SIG-M5 treated with dmso at 0.1 percent for 504 hours (cell line): ENCODE data around the gene OR6J1.
"Not testable (repeated sequence)": the region's sequence is repeated elsewhere in the genome, so short reads cannot be mapped to it uniquely, and the experiment has no call there.

Source experiments
- DNase-seq: peaks from one replicate; lab custom pipeline; 2025; ENCODE audit not compliant: unreplicated experiment; lab: John Stamatoyannopoulos, UW

The OR6J1 gene

DNA sequence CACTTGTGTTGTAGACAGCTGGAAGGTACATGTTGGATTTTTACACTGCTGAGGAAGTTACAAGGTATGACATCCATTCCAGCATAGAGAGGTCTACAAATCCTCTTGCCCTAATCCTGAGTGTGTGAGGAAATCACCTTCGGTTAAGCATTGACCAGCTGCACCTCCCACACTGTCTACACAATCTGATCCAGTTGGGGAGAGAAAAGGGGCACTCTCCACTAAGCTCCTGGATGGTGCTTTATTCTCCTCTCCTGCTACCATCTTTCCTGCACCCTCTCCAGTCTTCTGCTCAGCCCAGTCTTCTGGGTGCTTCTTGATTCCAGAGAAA, at the start of gene OR6J1:
Gene OR6J1, minus strand, starts transcription at position 48 of the 331 bp plus-strand sequence. CDS start 9,541 bp downstream, outside the sequence.
- no peak for DNase-seq

DNA sequence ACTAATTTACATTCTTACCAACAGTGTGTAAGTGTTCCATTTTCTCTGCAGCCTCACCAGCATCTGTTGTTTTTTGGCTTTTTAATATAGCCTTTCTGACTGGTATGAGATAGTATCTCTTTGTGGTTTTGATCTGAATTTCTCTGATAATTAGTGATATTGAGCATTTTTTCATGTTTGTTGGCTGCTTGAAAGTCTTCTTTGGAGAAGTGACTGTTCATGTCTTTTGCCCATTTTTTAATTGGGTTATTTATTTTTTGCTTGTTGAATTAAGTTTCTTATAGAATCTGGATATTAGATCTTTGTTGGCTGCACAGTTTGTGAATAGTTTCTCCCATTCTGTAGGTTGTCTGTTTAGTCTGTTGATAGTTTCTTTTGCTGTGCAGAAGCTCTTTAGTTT, 48.0 kb upstream of the OR6J1 start:
- no peak for DNase-seq

DNA sequence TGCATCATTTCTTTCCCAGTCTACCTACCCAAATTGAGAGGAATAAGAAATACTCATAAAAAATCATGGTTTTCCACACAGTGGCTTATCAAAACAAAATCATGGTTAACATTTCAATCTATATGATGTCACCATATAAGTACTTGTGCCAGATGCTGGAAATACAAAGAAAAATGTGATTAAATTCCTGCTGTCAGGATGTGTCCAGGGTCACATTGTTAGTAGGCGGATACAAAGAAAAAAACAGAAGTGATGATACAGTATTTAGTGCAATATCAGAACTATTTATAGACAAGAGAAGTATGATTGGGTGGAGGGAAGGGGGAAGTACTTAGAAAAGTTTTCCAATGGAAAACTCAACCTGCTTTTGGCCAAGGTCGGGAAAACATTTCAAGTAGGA, 47.0 kb upstream of the OR6J1 start:
- no peak for DNase-seq

DNA sequence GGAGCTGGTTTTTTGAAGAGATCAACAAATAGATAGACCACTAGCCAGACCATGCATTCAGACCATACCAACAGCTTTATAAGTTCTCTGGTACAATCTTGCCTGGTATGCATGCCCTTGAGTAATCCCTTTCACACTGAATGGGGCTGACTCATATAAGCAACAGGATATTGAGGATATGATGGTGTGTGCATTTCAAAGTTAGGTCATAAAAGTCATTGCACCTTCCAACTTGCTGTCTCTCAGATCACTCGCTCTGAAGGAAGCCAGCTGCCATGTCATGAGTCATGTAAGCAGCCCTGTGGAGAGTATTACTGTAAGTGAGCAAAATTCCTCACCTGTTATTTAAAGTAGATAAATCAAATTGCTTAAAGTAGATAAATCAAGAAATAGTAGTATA, 45.0 kb upstream of the OR6J1 start:
- DNase-seq, result peak; percentile 36

DNA sequence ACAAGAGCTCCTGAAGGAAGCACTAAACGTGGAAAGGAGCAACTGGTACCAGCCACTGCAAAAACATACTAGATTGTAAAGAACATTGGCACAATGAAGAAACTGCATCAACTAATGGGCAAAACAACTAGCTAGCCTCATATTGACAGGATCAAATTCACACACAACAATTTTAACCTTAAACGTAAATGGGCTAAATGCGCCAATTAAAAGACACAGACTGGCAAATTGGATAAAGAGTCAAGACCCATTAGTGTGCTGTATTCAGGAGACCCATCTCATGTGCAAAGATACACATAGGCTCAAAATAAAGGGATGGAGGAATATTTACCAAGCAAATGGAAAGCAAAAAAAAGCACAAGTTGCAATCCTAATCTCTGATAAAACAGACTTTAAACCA, 43.8 kb upstream of the OR6J1 start:
- not testable (repeated sequence) for DNase-seq

DNA sequence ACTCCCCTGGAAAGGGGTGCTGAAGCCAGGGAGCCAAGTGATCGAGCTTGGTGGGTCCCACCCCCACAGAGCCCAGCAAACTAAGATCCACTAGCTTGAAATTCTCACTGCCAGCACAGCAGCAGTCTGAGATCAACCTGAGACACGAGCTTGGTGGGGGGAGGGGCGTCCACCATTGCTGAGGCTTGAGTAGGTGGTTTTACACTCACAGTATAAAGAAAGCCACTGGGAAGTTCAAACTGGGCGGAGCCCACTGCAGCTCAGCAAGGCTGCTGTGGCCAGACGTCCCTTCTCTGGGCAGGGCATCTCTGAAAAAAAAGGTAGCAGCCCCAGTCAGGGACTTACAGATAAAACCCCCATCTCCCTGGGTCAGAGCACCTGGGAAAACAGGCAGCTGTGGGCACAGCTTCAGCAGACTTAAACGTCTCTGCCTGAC, 42.0 kb upstream of the OR6J1 start:
- DNase-seq, result not testable (repeated sequence)

DNA sequence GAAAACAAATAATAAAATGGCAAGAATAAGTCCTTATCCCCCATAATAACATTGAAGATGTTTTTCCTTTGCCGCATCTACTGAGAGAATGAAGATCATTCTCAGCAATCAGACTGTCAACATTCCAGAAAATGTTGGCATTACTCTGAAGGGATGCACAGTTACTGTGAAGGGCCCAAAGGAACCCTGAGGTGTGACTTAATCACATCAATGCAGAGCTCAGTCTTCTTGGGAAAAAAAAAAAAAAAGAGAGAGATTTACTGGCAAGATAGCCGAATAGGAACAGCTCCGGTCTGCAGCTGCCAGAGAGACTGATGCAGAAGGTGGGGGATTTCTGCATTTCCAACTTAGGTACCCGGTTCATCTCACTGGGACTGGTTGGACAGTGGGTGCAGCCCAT, 41.3 kb upstream of the OR6J1 start:
- DNase-seq, result no peak

DNA sequence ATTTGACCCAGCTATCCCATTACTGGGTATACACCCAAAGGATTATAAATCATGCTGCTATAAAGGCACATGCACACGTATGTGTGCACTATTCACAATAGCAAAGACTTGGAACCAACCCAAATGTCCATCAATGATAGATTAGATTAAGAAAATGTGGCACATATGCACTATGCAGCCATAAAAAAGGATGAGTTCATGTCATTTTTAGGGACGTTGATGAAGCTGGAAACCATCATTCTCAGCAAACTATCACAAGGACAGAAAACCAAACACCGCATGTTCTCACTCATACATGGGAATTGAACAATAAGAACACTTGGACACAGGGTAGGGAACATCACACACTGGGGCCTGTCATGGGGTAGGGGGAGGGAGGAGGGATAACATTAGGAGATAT, 39.3 kb upstream of the OR6J1 start:
- not testable (repeated sequence) for DNase-seq

DNA sequence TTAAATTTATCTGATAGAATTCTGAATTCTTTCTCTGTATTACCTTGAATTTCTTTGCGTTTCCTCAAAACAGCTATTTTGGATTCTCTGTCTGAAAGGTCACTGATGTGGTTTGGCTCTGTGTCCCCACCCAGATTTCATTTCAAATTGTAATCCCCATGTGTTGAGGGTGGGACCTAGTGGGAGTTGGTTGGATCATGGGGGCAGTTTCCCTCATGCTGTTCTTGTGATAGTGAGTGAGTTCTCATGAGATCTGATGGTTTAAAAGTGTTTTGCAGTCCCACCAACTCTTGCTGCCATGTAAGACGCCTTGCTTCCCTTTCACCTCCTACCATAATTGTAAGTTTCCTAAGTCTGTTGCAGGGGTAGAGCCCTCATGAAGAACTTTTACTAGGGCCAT, 34.1 kb upstream of the OR6J1 start:
- no peak for DNase-seq

DNA sequence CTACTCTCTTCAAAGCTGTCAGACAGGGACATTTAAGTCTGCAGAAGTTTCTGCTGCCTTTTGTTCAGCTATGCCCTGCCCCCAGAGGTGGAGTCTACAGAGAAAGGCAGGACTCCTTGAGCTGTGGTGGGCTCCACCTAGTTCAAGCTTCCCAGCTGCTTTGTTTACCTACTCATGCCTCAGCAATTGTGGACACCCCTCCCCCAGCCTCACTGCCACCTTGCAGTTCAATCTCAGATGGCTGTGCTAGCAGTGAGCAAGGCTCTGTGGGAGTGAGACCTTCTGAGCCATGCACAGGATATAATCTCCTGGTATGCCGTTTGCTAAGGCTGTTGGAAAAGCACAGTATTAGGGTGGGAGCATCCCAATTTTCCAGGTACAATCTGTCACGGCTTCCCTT, 33.4 kb upstream of the OR6J1 start:
- not testable (repeated sequence) for DNase-seq

DNA sequence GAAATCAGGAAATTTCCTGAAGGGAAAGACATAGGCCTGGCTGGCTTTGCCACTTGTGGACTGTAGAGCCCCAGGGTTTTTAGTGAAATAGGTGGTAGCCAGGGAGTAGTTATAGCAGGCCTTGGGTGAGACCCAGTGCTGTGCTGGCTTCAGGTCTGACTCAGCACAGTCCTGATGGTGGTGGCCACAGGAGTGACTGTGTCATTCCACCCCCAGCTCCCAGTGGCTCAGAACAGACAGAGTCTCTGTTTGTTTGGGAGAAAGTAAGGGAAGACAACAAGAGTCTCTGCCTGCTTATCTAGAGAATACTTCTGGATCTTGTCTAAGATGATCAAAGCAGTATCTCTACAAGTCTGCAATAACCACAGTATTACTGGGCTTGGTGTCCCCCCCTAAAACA, 27.5 kb upstream of the OR6J1 start:
- DNase-seq, result no peak

DNA sequence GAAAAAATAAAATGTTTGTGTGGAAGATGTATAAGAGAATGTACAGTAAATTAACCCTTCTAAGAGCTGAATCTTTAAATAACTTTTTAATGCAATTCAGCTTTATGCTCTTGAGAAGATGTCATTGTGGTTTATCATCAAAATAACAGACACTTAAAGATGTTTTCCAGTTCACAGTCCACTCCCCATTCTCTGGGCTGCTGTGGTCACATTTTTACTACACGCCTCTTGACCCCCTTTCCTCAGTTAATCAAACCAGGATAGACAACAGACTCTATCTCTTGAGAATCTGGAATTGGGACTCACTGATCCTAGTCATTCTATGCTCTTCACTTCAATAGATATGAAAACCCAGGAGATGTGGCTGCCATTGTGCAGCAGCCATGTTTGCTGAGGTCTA, 24.7 kb upstream of the OR6J1 start:
- no peak for DNase-seq

DNA sequence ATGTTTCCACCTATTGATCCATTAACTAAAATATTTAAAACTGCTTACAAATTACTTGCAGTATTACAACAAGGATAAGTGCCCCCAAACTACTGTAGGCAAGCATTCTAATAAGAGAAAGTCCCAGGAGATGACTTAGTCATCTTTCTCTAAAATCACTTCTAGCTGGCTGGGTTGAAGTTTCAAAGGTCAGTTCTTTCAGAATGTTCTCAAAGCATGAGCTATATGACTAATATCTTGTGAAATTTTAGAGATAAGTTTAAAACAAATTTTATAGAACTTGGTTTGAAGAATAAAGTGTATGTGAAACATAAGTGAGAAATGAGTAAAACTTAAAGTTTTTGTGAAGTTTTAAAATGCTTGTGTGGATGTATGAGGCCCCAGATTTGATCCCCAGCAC, 24.3 kb upstream of the OR6J1 start:
- DNase-seq, result no peak

DNA sequence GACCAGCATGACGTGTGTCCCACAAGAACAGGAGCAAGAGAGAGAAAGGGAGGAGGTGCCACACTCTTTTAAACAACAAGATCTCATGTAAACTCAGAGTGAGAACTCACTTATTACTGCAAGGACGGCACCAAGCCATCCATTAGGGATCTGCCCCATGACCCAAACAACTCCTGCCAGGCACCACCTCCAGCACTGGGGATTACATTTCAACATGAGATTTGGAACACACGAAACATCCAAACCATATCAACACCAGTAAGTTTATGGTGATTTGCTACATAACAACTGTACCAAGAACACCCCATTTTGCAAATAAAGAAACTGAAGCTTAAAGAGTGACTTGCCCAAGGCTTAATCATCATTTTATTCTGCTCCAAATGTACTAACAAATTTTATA, 23.7 kb upstream of the OR6J1 start:
- DNase-seq, result no peak

DNA sequence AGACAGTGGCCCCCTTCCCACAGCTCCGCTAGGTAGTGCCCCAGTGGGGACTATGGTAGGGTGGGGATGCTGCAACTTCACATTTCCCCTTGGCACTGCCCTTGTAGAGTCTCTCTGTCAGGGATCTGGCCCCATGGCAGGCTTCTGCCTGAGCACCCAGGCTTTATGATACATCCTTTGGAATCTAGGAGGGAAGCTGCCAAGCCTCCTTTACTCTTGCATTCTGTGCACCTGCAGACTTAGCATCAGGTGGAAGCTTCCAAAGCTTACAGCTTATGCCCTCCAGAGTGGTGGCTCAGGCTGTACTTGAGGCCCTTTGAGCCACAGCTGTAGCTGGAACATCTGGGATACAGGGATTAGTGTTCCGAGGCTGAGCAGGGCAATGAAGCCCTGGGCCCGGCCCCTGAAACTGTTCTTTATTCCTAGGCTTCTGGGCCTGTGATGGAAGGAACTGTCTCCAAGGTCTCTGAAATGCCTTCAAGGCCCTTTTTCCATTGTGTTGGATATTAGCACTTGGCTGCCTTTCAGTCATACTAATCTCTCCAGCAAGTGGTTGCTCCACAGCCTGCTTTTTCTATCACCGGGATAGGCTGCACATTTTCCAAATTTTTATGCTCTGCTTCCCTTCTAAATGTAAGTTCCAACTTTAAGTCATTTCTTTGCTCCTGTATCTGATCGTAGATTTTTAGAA, 22.2 kb upstream of the OR6J1 start:
- no peak for DNase-seq

DNA sequence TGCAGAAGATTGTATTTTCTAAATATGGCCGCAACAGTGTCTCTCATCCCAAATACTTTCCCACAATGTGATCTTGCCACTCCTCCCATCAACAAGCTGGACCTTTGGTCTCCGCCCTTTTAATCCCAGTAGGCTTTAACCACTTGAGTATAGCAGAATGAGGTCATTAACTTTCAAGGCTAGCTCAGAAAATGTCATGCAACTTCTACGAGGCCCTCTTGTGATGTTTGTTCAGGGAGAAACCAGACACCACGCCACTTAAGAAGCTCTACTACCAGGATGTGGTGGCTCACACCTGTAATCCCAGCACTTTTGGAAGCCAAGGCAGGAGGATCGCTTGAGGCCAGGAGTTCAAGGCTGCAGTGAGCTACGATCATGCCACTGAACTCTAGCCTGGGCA, 20.1 kb upstream of the OR6J1 start:
- no peak for DNase-seq

DNA sequence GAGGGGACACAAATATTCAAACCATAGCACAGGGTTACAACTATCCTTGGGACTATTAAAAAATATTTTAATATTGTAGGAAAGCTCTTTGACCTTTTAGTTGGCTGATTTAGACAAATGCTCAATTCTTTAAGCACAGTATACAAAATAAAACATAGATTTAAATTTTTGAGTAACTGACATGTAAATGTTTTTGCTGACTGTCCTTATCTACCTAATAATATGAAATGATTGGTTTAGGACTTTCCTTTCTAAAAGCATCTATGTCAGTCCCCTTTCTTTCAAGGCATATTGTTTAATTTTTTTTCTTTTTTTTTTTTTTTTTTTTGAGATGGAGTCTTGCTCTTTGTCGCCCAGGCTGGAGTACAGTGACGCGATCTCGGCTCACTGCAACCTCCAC, 16.5 kb upstream of the OR6J1 start:
- no peak for DNase-seq

DNA sequence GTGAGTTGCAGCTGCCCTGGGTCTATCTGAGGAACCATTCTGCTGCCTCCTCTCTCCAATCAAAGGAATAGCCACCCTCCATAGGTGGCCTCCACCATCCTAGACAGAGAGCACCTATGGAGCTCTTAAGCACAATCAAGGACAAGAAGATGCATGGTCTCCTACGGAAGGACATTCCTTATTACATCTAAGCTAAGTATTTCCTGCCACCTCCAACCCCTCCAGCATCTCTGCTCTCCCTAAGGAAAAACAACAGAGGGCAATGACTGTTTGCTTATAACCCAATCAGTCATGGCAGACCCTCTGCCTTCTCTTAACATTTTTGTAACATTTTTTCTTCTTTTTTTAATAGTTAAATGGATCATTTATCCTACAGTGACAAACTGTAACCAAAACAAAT, 14.8 kb upstream of the OR6J1 start:
- no peak for DNase-seq

DNA sequence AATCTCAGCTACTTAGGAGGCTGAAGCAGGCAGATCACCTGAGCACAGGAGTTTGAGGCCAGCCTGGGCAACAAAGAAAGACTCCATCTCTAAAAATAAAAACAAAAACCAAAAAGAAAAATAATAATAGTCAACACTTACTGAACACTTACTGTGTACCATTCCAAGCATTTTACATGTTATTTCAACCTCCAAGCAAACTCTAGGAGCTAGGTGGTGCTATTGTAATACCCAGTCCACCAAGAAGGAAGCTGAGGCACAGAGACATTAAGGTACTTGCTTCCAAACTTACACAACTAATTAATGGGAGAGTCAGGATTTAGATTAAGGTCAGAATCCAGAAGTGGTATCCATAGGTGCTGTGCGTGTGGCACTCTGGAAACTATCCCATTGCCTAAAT, 13.7 kb upstream of the OR6J1 start:
- no peak for DNase-seq

DNA sequence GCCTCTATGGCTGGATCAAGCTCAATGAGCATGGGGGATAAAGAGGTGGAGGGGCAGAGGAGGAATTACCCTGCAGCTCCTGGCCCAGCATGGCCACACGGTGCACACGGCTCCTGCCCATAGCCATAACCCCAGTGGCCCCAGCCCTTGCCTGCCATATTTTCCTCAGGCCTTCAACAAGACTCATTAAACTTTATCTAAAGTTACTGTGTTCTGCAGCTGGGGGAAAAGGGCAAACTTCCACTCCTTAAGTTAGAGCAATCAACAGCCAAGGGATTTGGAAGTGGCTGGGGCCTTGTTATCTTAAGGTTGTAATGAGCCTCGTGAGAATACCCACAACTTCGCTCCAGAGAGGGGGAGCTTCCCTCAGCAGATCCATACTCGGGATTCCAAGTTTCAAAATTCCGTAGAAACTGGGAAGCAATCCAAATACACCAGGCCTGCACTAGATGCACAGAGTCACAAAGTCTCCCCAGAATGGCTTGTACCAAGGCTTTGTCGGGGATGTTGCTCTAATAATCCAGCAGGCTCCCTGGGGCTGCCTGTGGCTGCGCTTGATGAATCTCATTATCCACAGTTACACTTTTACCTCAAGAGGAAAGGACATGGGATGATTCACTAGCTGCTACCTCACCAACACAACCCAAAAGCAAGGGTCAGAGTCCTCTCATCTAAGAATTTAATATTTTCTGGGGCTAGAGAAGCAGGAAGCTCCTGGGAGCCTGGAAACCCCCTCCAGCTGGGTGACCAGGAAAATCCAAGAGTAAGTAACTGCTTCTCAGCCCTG, 13.0 kb upstream of the OR6J1 start:
- DNase-seq, result no peak

DNA sequence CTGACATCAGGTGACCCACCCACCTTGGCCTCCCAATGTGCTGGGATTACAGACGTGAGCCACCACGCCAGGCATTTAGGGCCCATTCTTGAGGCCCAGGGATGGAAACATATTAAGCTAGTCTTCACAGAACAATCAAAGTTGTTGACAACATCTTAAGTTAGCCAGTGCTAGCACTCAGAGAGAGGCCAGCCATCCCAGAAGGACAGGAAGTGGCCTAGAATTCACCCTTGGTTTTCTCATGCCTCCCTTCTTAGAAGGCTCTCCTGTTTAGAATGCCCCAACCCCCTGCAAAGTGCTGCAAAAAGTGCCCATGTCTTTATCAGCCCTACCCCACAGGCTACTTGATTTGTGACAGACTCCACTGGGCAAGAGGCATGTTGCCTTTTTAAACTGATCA, 12.1 kb upstream of the OR6J1 start:
- DNase-seq, result no peak

DNA sequence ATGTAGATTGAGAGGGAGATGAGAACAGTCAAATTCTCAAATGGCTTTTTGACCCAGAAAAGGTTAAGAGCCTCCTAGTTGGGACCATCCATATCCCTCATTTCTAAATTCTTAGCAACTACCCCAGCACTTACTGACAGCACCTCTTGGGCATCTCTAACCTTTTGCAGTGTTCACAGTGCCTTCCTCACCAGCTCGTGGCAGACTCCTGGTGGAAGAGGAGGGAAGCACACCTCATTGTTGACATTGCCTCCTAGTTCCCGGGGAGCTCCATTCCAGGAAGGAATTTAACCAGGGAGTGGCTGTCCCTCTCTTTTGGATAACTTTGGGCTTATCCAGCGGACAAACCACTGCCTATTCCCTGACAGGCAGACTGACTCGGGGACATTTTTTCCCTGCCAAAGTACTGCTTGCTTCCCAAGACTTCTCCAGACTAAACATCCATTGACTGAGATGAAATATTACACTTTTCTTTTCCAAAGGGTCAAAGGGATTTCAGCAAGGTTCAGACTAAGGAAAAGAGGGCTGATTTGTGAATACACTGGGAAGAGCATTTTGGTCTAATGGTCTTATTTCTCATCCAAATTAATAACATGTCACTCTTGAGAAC, 9.0 kb upstream of the OR6J1 start:
- DNase-seq, result peak; percentile 64
